SK-N-SH treated with all-trans-retinoic acid at 6 μM for 48 hours (cell line): ENCODE measurements around the gene HSF2BP.
A peak's percentile ranks its signal among the peaks of the same experiment; 100 is the strongest.

Experiments
- ATAC-seq: fragments of 200-7000 bp; cut with Tn5 transposase; 3 replicates; pipeline ENCODE4 v1.9.1; 2020; ENCODE audit warnings: mild to moderate bottlenecking, moderate library complexity
- ARNTL ChIP-seq: fragments of 450-650 bp; formaldehyde crosslinking; IDR thresholded peaks from 2 replicates; pipeline ENCODE4 v1.5.0; 2020; ENCODE audit warnings: low read depth, mild to moderate bottlenecking, moderate library complexity, borderline replicate concordance
- BACH2 ChIP-seq: fragments of 250-450 bp; sonication (Bioruptor Pico); IDR thresholded peaks from 2 replicates; pipeline ENCODE4 v1.9.0; 2021; ENCODE audit warnings: mild to moderate bottlenecking, borderline replicate concordance
- CREB5 ChIP-seq: fragments of 250-450 bp; sonication (Bioruptor Pico); IDR thresholded peaks from 2 replicates; pipeline ENCODE4 v1.5.1; 2020; ENCODE audit warnings: low read depth, mild to moderate bottlenecking, moderate library complexity
- CSDC2 ChIP-seq: fragments of 250-450 bp; sonication (Bioruptor Pico); IDR thresholded peaks from 2 replicates; pipeline ENCODE4 v1.5.0; 2020; ENCODE audit warnings: mild to moderate bottlenecking, moderate library complexity
- CSRNP3 ChIP-seq: fragments of 250-450 bp; sonication (Bioruptor Pico); IDR thresholded peaks from 2 replicates; pipeline ENCODE4 v1.5.1; 2021; ENCODE audit warnings: mild to moderate bottlenecking, moderate library complexity
- ESRRG ChIP-seq: fragments of 250-450 bp; sonication (Bioruptor Pico); IDR thresholded peaks from 2 replicates; pipeline ENCODE4 v1.6.1; 2021; ENCODE audit warnings: mild to moderate bottlenecking
- GLIS3 ChIP-seq: fragments of 250-450 bp; sonication (Bioruptor Pico); IDR thresholded peaks from 2 replicates; pipeline ENCODE4 v1.5.0; 2020; ENCODE audit warnings: mild to moderate bottlenecking, moderate library complexity
- ISL1 ChIP-seq: fragments of 250-450 bp; sonication (Bioruptor Pico); IDR thresholded peaks from 2 replicates; pipeline ENCODE4 v2.1.2; 2022; ENCODE audit warnings: mild to moderate bottlenecking, moderate library complexity
- OSR1 ChIP-seq: fragments of 250-450 bp; sonication (Bioruptor Pico); IDR thresholded peaks from 2 replicates; pipeline ENCODE4 v1.8.0; 2022; ENCODE audit warnings: moderate library complexity, mild to moderate bottlenecking, inconsistent platforms
- PATZ1 ChIP-seq: fragments of 250-450 bp; sonication (Bioruptor Pico); IDR thresholded peaks from 2 replicates; pipeline ENCODE4 v1.8.0; 2020; ENCODE audit warnings: mild to moderate bottlenecking, moderate library complexity, borderline replicate concordance
- PPARA ChIP-seq: fragments of 250-450 bp; sonication (Bioruptor Pico); IDR thresholded peaks from 2 replicates; pipeline ENCODE4 v1.5.0; 2020; ENCODE audit warnings: mild to moderate bottlenecking, borderline replicate concordance
- RARB ChIP-seq: fragments of 250-450 bp; sonication (Bioruptor Pico); IDR thresholded peaks from 2 replicates; pipeline ENCODE4 v1.8.0; 2021; ENCODE audit warnings: mild to moderate bottlenecking, moderate library complexity
- SNAI2 ChIP-seq: fragments of 250-450 bp; sonication (Bioruptor Pico); IDR thresholded peaks from 2 replicates; pipeline ENCODE4 v1.5.0; 2020; ENCODE audit warnings: mild to moderate bottlenecking, moderate library complexity
- TCF4 ChIP-seq: fragments of 250-450 bp; sonication (Bioruptor Pico); IDR thresholded peaks from 2 replicates; pipeline ENCODE4 v1.8.0; 2021; ENCODE audit warnings: mild to moderate bottlenecking, moderate library complexity, borderline replicate concordance
- TOX ChIP-seq: fragments of 250-450 bp; sonication (Bioruptor Pico); IDR thresholded peaks from 2 replicates; pipeline ENCODE4 v1.8.0; 2021; ENCODE audit warnings: mild to moderate bottlenecking, moderate library complexity, borderline replicate concordance
- TSHZ2 ChIP-seq: fragments of 250-450 bp; sonication (Bioruptor Pico); IDR thresholded peaks from 2 replicates; pipeline ENCODE4 v1.5.0; 2020; ENCODE audit warnings: mild to moderate bottlenecking, moderate library complexity
- ZC3H10 ChIP-seq: fragments of 250-450 bp; sonication (Bioruptor Pico); IDR thresholded peaks from 2 replicates; pipeline ENCODE4 v1.5.1; 2021; ENCODE audit warnings: mild to moderate bottlenecking, moderate library complexity
- ZFP3 ChIP-seq: fragments of 250-450 bp; sonication (Bioruptor Pico); IDR thresholded peaks from 2 replicates; pipeline ENCODE4 v1.5.0; 2020; ENCODE audit warnings: mild to moderate bottlenecking, moderate library complexity
- ZFP30 ChIP-seq: fragments of 450-650 bp; formaldehyde crosslinking; IDR thresholded peaks from 2 replicates; pipeline ENCODE4 v1.5.0; 2022; ENCODE audit warnings: mild to moderate bottlenecking, moderate library complexity
- ZNF565 ChIP-seq: fragments of 450-650 bp; formaldehyde crosslinking; conservative IDR thresholded peaks from 2 replicates; pipeline ENCODE4 v1.5.0; 2020; ENCODE audit warnings: low read depth, mild to moderate bottlenecking, moderate library complexity
- ZNF70 ChIP-seq: fragments of 450-650 bp; formaldehyde crosslinking; IDR thresholded peaks from 2 replicates; pipeline ENCODE4 v1.5.0; 2020; ENCODE audit warnings: mild to moderate bottlenecking, moderate library complexity
- ZNF8 ChIP-seq: fragments of 450-650 bp; formaldehyde crosslinking; IDR thresholded peaks from 2 replicates; pipeline ENCODE4 v1.5.0; 2020; ENCODE audit warnings: mild to moderate bottlenecking, moderate library complexity

Gene HSF2BP

GRCh38 chr21:43603233-43603626 is 56.1 kb downstream of the HSF2BP start:
- ATAC-seq = no peak

GRCh38 chr21:43602266-43603232 is 56.7 kb downstream of the HSF2BP start:
- ATAC-seq = no peak
- TF ChIP-seq TCF4 (CRISPR knock-in tag) (no peak), CSDC2 (CRISPR knock-in tag) (no peak), CSRNP3 (CRISPR knock-in tag) (no peak), ZNF565 (no peak), OSR1 (CRISPR knock-in tag) (no peak), PPARA (no peak), ZNF8 (no peak), ESRRG (CRISPR knock-in tag) (no peak), ZC3H10 (CRISPR knock-in tag) (no peak), ARNTL (CRISPR knock-in tag) (no peak), SNAI2 (no peak), TOX (CRISPR knock-in tag) (no peak), PATZ1 (no peak)

More at GRCh38 chr21:43603233-43603626, 56.1 kb downstream of the HSF2BP start:
- TF ChIP-seq ZFP30 (CRISPR knock-in tag) = no peak
- 0 out of 2 replicates have a peak, but pooled peaks have one; percentile 24 for TF ChIP-seq ZNF8

GRCh38 chr21:43600642-43601402 is 58.5 kb downstream of the HSF2BP start:
- TF ChIP-seq ISL1 (CRISPR knock-in tag) (no peak), ZFP30 (CRISPR knock-in tag) (no peak), ESRRG (CRISPR knock-in tag) (no peak), CREB5 (no peak), RARB (CRISPR knock-in tag) (no peak), BACH2 (no peak), ZNF565 (no peak), ZFP3 (CRISPR knock-in tag) (no peak), GLIS3 (CRISPR knock-in tag) (no peak), PATZ1 (no peak), ARNTL (CRISPR knock-in tag) (no peak), CSRNP3 (CRISPR knock-in tag) (no peak), ZC3H10 (CRISPR knock-in tag) (no peak), ZNF8 (no peak), TOX (CRISPR knock-in tag) (no peak), TSHZ2 (CRISPR knock-in tag) (no peak), TCF4 (CRISPR knock-in tag) (no peak), OSR1 (CRISPR knock-in tag) (no peak), ZNF70 (CRISPR knock-in tag) (no peak)
- peak; percentile 89 for ATAC-seq
